GM13976 (cell line): ENCODE data around the gene GRK6.

Experiments
- DNase-seq: peaks from one replicate; pipeline ENCODE4 v3.0.0; 2012; ENCODE audit warnings: low spot score
- in situ Hi-C: fragments of 300-500 bp; cut with MboI; formaldehyde crosslinking; loops from one replicate; pipeline ENCODE4 v1.12.0; 2022; ENCODE audit warnings: low sequenced_read_pairs, mixed read lengths, inconsistent platforms; ENCODE audit not compliant: unreplicated experiment
- TF ChIP-seq, protein P1 (sequence below): IDR thresholded peaks from 2 replicates; pipeline ENCODE4 v1.5.1; 2012; ENCODE audit warnings: borderline replicate concordance, mild to moderate bottlenecking; ENCODE audit not compliant: insufficient read depth; ENCODE audit errors: extremely low read depth, missing control alignments, control extremely low read depth

The GRK6 gene

DNA sequence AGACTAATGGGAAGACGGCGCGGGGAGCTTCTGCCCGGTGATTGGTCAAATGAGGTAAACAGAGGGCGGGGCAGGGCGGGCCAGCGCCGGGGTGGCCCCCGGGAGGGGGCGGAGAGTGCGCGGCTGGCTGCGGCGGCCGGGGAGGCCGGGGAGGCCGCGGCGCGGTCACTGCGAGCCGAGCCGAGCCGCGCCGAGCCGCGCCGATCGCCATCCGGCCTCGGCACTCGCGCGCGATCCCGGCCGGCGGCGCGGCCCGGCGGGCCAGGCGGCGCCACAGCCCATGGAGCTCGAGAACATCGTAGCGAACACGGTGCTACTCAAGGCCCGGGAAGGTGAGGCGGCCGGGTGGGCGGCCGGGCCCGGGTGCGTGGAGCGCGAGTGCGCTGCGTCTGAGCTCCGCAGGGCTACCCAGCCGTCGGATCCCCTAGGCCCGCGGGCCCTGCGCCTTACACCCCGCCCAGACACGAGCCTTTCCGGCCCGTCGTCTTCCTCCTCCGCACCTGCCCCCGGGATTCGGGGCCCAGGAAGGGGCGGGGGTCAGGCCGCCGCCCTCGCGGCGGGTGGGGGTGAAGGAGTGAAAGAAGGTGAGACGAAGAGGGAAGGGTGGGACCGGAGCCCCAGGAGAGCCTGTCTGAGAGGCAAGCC lies at the start of gene GRK6:
TSS of gene GRK6 (plus strand) at position 111 of the 645 bp plus-strand sequence. CDS start at position 281, 170 bp downstream.
- peak; percentile 67 for DNase-seq
- in situ Hi-C loops, result no loop called here
- TF ChIP-seq, protein P1, sequence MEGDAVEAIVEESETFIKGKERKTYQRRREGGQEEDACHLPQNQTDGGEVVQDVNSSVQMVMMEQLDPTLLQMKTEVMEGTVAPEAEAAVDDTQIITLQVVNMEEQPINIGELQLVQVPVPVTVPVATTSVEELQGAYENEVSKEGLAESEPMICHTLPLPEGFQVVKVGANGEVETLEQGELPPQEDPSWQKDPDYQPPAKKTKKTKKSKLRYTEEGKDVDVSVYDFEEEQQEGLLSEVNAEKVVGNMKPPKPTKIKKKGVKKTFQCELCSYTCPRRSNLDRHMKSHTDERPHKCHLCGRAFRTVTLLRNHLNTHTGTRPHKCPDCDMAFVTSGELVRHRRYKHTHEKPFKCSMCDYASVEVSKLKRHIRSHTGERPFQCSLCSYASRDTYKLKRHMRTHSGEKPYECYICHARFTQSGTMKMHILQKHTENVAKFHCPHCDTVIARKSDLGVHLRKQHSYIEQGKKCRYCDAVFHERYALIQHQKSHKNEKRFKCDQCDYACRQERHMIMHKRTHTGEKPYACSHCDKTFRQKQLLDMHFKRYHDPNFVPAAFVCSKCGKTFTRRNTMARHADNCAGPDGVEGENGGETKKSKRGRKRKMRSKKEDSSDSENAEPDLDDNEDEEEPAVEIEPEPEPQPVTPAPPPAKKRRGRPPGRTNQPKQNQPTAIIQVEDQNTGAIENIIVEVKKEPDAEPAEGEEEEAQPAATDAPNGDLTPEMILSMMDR, result no peak

DNA sequence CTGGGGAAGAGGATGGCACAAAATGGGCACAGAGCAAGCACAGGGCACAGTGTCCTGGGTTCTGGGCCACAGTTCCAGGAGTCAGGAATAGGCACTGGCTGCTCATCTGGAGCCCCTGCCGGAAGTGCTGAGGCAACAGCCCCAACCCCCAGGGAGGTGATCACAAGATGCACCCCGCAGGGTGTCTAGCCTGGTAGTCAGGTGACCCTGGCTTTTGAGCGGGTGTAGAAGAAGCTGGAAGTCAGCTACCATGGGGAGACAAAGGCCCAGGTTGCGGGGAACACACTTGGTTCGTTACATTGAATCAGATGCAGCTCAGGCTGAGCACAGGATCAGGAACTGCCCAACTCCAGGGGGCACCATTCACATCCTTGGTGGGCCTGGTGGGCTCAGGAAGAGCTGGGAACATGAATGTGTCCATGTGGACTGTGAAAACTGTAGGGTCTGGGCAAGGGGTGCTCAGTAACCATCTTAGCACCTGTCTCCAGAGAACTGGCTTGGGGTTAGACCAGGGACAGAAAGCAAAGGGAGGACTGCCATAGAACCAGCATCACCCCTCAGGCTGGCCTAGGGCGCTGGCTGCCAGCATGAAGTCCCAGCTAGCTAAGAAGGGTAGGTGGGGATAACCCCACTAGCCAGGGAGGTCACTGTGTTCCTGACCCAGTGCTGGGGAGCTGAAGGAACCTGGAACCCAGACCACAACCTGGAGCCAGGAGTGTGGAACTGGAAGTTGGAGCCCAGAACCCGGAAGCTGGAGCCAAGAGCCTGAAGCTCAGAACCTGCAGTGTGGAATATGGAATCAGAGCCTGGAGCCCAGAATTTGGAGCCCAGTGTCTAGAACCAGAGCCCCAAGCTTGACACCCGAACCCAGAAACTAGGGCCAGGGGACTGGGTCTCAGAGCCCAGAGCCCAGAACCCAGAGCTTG lies 48.4 kb upstream of the GRK6 start:
- no peak for DNase-seq
- TF ChIP-seq, protein P1, result no peak
- in situ Hi-C loops, result no loop called here

DNA sequence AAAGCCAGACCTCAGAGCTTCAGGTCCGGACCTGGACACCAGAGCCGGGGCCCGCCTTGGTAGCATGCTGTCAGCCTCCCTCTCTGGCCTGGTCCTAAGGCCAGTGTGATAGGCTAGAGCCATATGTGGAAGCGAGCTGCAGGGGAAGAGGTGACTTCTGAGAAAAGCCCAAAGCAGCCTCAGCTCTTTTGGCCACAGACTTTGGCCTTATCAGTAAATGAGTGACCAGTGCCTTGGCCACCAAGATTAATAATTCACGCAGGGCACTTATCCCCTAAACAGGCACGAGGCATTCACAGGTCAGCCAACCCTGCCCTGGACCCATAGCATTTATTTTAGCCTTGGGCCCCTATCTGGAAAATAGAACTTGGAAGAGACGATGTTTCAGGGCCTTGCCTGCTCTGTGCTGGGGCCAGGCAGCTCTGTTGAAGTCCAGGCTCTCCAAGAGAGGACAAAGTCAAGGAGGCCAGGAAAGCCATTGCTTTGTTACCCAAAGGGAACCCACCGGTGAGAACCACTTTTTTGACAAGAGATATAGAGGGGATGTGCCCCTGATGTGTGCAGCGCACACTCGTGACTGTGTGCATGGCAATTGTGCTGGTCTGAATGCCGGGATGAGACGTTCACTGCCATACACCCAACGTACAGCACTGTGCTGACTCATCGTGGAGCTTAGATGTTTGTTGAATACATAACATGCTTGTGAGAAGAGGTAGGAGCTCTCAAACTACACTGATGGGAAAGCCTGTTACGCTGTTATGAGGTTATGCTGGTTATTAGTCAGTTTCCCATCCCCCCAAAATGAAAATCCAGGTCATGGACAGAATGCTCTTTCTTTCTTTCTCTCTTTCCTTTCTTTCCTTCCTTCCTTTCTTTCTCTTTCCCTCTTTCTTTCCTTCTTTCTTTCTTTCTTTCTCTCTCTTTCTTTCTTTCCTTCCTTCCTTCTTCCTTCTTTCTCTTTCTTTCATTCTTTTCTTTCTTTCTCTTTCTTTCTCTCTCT lies 47.3 kb upstream of the GRK6 start:
- DNase-seq, result peak; percentile 72
- in situ Hi-C loops, result no loop called here

DNA sequence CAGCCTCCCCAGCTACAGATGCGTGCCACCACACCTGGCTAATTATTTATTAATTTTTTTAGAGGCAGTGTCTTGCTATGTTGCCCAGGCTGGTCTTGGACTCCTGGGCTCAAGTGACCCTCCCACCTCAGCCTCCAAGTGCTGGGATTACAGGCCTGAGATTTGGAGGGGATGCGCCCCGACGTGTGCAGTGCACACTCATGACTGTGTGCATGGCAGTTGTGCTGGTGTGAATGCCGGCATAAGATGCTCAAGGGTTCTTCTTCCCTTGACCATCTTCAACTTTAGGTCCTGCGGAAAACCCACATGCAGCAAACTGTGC lies 45.7 kb upstream of the GRK6 start:
- no peak for DNase-seq
- in situ Hi-C loops, result no loop called here
- TF ChIP-seq, protein P1, result no peak

More for the DNA sequence above, 47.3 kb upstream of the GRK6 start:
- TF ChIP-seq, protein P1, result no peak

DNA sequence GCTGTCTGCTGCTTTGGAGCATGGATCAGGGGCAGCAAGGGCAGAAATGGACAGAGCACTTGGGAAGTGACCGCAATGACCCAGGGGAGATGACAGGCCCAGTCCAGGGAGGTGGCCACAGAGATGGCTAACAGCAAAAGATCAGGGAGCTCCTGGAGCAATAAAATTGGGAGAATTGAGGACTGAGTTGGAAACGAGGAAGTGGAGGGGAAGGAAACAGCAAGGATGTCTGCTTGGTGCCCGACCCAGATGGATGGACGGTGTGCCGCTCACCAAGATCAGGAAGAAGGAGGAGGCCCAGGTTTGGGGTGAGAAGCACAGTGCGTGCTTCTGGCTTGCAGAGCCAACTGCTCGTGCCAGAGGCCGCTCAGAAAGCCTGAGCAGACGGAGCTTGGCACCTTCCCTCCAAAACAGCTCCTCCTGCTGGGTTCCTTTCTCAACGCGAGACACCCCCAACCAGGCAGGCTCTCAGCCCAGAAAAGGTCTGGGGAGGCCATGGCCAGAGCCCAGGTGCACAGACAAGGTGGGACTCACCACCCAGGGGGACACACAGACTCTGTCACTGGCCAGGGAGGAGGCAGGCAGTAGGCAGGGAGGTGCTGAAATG lies 44.0 kb upstream of the GRK6 start:
- TF ChIP-seq, protein P1, result no peak
- DNase-seq, result no peak
- in situ Hi-C loops, result no loop called here
